ENCODE results near the gene ATF6.

ATF6 gene

DNA sequence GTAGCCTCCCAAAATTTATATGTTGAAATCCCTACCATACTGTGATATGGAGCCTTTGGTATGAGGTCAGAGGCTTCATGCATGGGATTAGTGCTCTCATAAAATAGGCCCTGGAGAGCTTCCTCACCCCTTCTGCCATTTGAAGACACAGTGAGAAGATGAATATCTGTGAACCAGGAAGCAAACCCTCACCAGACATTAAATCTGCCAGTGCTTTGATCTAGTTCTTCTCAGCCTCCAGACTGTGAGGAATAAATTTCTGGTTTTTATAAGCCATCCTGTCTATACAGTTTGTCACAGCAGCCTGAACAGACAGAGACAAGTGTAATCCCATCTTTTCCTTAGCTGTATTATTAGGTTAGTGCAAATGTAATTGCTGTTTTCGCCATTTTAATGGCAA lies 169.1 kb downstream of the ATF6 start:
- DNase-seq (ENCODE audit: low read depth in 3 of 3), result no peak

DNA sequence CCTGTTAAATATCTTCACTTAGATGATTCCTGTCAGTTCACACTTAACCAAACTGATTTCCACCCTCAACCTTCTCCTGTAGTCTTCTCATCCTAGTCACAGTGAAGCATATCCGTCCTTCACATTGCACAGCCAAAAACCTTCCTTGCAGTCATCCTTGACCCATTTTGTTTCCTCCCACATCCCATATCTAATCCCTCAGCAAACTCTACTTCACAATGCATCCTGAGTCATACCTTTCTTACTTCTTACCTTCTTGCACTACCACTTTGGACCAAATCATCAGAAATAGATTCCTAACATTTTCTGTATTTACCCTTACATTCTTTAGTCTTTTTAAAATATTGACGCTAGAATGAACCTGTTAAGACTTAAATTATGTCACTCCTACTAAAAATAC lies 170.7 kb downstream of the ATF6 start:
- DNase-seq (ENCODE audit: low read depth in 3 of 3), result no peak

DNA sequence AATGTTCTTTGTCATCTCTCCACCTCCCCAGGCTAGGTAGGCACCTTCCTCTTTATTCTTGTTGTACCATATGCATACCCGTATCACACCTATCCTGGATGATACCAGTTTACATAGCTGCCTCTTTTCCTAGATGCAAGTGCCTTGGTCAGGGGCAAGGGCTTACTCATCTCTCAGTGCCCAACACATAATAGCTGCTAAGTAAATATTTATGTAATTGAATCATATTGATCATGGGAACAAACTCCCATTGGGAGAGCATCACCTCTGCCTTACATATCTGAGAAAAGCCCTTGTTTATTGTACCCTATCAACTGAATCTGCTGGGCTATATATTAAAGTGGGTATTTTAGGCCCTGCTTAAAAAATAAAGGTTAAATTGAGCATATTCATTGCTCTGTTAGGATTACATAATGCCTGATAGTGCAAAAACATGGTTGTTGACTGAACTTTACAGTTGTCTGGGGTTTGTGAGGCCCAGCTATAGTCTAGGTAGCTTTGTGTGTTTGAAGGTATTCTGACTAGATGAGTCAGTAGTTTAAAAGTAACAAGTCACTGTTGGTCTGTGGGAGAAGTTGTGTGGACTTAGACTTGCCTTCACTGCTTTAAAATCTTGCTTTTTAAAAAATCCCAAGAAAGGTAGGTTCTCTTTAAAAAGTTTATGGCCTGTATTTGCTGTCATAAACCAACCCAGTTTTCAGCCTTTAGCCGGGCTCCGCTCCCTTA lies 174.9 kb downstream of the ATF6 start:
- no peak for DNase-seq (ENCODE audit: low read depth in 3 of 3)

DNA sequence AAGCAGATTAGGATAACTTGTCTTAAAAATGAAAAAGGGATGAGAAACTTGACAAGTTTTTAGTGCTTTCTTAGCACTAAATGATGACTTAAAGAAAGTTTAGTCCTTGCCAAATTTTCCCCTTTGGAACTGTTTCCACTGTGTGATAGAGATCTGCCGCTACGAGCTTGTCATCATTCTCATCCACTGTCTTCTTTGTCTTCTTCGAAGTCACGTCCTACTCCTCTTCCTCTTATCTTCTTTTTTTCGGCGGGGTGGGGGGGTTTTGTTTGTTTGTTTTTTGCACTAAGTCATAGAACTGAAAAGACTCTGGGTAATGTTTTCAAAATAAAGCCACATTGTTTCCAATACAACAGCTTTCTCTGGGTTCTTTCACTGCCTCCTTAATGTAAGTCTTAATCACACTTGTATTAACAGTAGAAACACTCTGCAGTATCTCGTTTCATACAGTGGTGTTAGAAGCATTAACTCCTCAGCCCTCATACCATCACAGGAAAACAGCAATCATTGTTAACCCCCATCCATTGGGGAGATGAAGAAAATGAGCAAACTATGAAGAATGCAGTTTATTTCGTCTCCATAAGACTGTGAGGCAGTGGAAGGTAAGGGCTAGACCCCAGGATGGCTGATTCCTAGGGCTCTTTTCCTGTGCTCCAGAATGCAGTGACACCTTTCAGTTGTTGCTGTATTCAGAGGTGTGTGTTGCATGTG lies 175.8 kb downstream of the ATF6 start:
- no peak for DNase-seq (ENCODE audit: low read depth in 3 of 3)

- no peak for DNase-seq (ENCODE audit: low read depth in 3 of 3)
Observed at GRCh38 chr1:161943737-161944136, 177.6 kb downstream of the ATF6 start.

DNA sequence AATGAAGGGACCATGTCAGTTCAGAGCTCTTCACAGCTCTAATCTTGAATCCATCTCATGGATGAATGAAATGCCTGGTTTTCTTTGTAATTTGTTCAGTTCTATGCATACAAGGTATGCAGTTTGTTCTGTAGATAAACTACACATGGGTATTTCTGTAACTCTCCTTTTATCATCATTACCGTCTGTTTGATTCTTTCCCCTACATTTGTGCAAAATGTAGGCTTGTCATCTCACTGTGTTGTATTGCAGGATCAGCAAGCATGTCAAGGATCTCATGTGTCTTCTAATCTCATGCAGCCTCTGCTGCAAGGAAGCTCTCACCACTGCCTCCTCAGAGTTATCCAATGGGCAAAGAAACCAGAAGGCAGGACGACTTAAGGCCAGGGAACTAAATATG lies 178.3 kb downstream of the ATF6 start:
- no peak for DNase-seq (ENCODE audit: low read depth in 3 of 3)

DNA sequence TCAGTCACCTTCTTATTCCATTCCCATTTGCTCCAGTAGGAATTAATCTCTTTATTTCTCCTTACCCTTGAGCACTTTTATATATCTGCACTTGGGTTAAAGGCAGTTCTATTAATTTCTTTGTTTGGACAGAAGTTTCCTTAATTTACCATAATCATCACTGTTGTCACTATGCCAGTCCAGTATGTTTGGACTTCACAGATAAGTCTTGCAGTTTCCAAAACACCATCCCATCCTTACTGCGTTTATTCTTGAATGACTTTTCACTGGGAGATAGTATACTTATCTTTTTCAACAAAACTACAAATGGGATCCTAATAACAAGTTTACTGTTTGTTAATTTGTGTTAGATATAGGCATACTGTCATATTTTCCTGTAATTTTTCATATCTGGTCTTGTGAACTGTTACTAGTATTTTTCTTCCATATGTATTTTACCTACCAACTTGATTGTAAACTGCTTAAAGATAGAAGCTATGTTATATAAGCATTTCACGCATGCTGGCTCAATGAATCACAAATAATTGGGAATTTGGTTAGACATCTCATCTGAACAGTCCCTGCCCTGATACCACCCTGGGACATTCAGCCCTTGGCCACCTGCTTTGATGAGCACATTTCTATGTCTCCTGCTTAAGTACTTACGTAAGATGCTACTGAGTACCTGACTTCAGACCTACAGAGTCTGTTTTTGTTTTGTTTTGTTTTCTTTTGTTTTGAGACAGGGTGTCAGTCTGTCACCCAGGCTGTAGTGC lies 179.4 kb downstream of the ATF6 start:
- no peak for DNase-seq (ENCODE audit: low read depth in 3 of 3)

DNA sequence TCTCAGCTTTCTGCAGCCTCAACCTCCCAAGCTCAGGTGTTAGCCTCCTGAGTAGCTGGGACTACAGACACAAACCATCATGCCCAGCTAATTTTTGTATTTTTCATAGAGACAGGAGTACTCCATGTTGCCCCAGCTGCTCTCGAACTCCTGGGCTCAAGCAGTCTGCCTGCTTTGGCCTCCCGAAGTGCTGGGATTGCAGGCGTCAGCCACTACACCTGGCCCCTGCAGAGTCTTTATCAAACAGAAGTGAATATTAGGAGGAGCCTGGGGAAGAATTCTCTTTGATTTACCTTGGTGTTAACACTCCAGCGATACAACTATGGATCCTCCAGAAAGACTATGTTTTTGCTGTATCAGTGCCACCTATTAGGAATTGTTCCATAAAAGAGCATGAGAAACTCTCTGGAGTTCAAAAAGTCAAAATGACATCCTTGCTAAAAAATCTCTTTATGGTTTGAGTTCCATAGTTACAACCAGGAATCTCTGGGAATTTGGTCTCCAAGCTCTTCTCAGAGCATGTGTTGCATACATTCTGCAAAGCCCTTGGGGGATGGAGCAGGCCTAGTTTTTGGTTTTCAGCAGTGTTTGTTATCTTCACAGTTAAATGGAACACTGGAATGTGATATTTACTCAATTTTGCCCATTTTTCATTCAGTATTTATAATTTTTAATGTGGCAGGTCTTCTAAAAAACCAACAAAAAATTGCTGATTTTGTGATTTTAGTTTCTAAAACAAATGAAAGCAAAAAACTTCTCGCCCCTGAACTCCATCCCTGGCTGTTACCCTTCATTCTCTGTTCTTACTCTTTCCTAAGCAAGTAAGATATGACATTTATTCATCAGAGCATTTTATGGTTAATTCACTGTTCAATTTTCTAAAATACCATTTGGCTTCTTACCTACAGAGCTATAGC lies 180.2 kb downstream of the ATF6 start:
- no peak for DNase-seq (ENCODE audit: low read depth in 3 of 3)

DNA sequence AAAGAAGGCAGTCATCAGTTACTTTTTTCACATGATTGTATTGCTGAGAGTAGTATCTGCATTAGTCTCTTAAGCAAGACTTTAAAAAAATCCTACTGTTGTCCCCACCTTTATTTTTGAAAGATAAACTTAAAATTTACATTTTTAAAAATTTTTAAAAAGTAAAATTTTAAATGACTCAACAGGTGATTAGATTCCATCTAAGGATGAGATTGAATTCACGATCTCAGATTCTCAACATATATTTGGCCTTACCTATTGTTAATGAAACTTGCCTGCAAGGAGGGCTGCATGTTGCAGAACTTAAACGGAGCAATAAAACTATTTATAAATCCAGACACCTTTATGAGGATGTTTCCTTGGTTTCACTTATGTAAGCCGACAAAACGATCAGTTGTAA lies 182.3 kb downstream of the ATF6 start:
- no peak for DNase-seq (ENCODE audit: low read depth in 3 of 3)

DNA sequence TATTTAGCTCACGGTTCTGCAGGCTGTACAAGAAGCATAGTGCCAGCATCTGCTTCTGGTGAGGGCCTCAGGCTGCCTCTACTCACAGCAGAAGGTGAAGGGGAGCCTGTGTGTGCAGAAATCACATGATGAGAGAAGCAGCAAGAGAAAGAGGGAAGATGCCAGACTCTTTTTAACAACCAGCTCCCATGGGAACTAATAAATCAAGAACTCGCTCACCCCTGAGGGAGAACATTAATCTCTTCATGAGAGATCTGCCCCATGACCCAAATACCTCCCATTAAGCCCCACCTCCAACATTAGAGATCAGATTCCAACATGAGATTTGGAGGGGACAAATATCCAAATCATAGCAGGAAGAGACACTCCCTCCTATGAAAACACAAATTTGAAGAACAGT lies 183.4 kb downstream of the ATF6 start:
- no peak for DNase-seq (ENCODE audit: low read depth in 3 of 3)

DNA sequence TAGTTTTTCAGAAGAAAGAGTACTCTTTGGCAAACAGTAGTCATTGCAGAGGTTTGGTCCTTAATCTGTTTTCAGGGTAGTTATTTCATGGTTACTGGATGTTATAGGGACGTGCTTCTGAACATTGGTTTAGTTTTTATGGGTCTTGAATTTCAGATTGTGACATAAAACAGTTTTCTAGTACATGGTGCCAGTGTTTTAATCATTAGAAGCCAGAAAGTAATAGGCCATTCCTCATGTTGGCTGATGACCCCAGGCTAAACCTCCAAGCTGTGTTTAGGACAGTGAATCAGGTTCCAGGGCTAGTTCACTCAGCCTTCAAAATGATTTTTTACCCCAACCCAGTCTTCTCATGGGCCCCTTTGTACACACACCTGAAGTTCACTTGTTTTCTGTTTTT lies 184.3 kb downstream of the ATF6 start:
- DNase-seq (ENCODE audit: low read depth in 3 of 3), result no peak

DNA sequence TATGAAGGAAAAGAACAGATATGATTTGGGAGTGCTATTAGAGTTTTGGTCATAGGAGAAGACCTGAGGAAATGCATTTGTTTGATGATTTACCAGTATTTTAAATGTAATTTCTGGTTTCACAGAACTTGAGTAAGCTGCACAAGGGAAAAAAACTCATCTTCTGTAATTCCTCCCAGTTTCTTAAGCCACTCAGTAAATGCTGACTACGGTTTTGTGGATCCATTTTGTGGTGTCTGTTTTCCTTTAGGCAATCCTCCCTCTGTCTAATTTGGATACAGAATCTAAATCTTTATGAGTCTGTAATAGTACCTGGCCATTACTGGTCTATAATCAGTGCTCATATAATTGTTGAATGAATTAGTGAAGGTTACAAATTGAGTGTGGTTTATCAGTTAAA lies 185.5 kb downstream of the ATF6 start:
- DNase-seq (ENCODE audit: low read depth in 3 of 3), result no peak

- no peak for DNase-seq (ENCODE audit: low read depth in 3 of 3)
Observed at GRCh38 chr1:161952607-161953172, 186.6 kb downstream of the ATF6 start.

DNA sequence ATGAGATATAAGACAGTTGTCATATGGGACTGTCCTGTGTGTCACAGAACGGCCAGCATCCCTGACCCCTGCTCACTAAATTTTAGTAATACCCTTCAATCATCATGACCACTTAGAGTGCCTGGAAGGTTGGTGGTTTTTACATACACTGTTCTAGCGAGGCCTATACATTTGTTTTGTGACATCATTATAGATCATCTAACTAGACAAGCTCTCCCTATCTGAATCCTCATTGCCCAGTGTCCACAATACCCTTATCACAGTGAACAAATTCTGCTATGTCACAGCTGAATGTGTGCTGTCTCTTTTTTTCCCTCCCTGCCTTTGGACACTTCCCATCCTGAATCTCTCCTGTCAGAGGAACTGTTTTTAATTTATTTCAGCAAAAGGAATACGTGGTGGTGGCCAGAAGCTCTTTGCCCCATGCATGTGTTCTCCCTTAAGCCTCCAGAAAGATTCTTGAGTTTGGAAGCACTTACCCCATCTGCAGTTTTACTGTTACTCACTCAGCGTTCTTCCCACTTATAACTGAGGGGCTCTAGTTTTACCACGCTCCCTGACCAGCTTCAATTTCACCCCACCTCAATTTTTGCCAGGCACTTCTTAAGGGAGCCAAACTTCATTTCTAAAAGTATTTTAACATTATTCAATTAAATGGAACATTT lies 187.3 kb downstream of the ATF6 start:
- no peak for DNase-seq (ENCODE audit: low read depth in 3 of 3)

DNA sequence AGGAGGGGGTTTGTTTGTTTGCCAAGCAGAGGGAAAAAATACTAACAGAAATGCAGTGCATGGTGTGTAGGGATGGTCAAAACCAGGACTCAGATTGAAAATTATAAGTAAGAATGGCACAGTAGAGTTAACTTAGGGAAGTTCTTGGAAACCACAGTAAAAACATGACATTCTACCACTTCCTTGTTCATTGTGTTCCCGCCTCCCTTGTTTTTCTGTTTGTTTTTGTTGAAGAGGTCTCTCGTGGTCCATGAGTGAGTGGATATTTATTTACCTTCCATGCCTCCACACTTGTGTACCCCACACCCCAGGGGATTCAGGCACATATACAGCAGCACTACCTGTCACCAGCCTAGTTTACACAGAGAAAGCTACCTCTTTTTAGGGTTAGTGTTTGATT lies 187.9 kb downstream of the ATF6 start:
- DNase-seq (ENCODE audit: low read depth in 3 of 3), result no peak

DNA sequence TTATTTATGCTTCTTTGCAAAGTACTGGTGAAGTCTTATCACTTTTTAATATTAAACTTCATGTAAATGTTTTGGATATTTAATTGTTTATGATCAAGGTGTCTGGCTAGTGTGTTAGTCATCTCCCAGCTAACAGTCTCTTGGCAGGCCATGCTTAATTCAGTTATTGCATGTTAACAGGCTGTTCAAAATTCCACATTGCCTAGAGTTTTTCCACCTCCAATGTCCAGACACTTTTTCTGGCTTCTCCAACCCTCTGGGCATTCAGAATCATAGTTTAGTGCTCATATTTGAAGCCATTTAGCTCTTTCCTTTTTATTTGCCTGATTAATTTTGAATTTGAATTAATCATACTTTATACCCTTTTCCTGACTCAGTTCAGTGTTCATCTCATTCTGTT lies 188.3 kb downstream of the ATF6 start:
- no peak for DNase-seq (ENCODE audit: low read depth in 3 of 3)

DNA sequence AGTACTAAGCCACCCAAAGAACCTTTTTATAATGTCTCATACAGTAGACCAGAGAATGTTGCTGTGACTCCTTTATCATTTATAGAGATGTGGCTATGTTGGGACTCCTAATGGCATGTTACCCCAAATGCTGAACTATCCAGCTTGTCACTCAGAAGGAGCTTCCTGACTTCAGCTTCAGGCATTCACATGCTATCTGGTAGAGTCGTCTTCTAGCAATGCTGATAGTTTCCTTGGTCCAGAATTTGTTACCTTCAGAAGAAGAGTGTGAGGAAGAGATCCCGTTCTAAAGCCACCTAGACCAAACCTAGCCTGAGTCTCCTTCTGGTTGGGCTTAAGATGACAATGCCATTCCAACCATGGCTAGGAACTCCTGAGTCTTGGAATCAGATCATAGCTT lies 189.5 kb downstream of the ATF6 start:
- no peak for DNase-seq (ENCODE audit: low read depth in 3 of 3)

GRCh38 chr1:161956097-161956496 lies 190.0 kb downstream of the ATF6 start:
- DNase-seq (ENCODE audit: low read depth in 3 of 3), result no peak

DNA sequence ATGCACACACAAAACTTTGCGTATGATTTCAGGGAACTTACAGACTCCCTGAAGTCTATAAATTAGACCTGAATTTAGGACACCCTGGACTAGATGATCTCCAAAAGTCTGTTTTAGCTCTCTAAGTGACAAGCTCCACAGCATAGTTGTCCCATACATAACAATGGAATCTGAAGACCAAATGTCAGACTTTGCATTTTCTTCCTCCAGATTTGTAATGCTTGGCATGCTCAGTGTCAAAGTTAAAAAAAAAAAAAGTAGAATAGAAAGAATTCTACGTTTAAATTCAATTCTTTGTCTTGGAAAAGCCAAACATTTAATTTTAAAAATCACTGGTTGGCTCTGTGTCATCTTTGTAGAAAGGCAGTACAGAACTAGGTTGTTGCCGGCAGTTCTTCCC lies 190.8 kb downstream of the ATF6 start:
- DNase-seq (ENCODE audit: low read depth in 3 of 3), result no peak

GRCh38 chr1:161958425-161958824 lies 192.3 kb downstream of the ATF6 start:
- DNase-seq (ENCODE audit: low read depth in 3 of 3), result peak in 1 of 3 experiments; percentile 12

Data from stimulated activated CD4-positive, alpha-beta T cell treated with anti-CD3 and anti-CD28 coated beads, TNF-alpha, amount 100 ng/mL, for 24 hours (primary cell).